Pancreas (tissue), 10 donors: ENCODE results near the gene DAAM2. TPM values are rescaled to one million over a fixed set of nuclear protein-coding genes. Genes with fewer than 3 reads are reported as not detected.
A peak's percentile ranks its signal among the peaks of the same experiment; 100 is the strongest.

Experiments
- ATAC-seq, 4 donors: fragments of 200-7000 bp; cut with Tn5 transposase; one replicate each; pipeline versions ENCODE4 v1.8.0 to v1.9.1; 2020; ENCODE audit warnings: mild to moderate bottlenecking in 4 of 4, moderate library complexity in 4 of 4
- DNase-seq, 6 donors: peaks; one replicate each; pipeline ENCODE4 v3.0.0-alpha.2; 2020
- FAIRE-seq: peaks from 2 replicates; lab custom pipeline; 2012; peaks lifted over from hg19 to GRCh38; lab: Jason Lieb, UNC
- H3K27ac ChIP-seq, 4 donors: fragments of 200-600 bp; sonication (generic); 1 replicate in 3 of 4; 2 replicates in 1 of 4; pipeline versions ENCODE4 v1.5.0 to v1.8.0; 2020
- H3K27me3 ChIP-seq, 4 donors: fragments of 200-600 bp; one replicate each; pipeline ENCODE4 v1.8.0; 2021
- H3K36me3 ChIP-seq, 3 donors: fragments of 200-600 bp; sonication (generic) in 1 of 3; one replicate each; pipeline versions ENCODE4 v1.5.0 to v1.8.0; 2020 to 2021
- H3K4me1 ChIP-seq, 3 donors: fragments of 200-600 bp; one replicate each; pipeline ENCODE4 v1.8.0; 2021
- H3K4me3 ChIP-seq, 4 donors: fragments of 200-600 bp; sonication (generic) in 2 of 4; one replicate each; pipeline versions ENCODE4 v1.5.0 to v1.8.0; 2020 to 2021
- H3K9me3 ChIP-seq, 4 donors: fragments of 200-600 bp; one replicate each; pipeline ENCODE4 v1.8.0; 2021
- WGBS, 2 donors: extraction: QIAGEN DNeasy Blood & Tissue Kit; methylation state at CpG; one replicate each; pipeline ENCODE4 v1.1.7; 2013; 5-methylcytosine and 5-hydroxymethylcytosine counted together
- intact Hi-C, 3 donors: fragments of 100-400 bp; cut with DNase I; formaldehyde crosslinking; loops; one replicate each; pipeline versions ENCODE4 v1.11.1 to v1.14.2; 2022
- polyA plus RNA-seq, 2 donors: library from polyadenylated mRNA; stranded (reverse); fragments of 200-250 nt; gene quantifications; one replicate each; pipeline ENCODE4 v1.2.3, GENCODE V29; 2013
- total RNA-seq, 6 donors: library from RNA; stranded (reverse); fragmentation: NEBNext Ultra II Directional in 4 of 6; extraction: Animal tissue kit (Norgen Biotek cat#: 25700) in 4 of 6; gene quantifications; one replicate each; pipeline versions ENCODE4 v1.2.1 to v1.2.4, GENCODE V29; 2021 to 2023
- TF ChIP-seq, protein P1 (sequence below), 4 donors: fragments of 200-600 bp; sonication (generic) in 3 of 4; IDR thresholded peaks; one replicate each; pipeline versions ENCODE4 v1.5.0 to v1.8.0; 2021; ENCODE audit warnings: antibody characterized with exemption in 4 of 4
- donor health status: healthy with polysubstance abuse.
- donor health status: DM: no; HTN: no; CAD: no; lungs with moderate emphysema.
- donor health status: DM: no; HTN: no; CAD: no.
- donor health status: control.
- donor health status: control.
- donor health status: Bipolar disorder and iron deficiency.
- donor health status: DM: yes; HTN: yes; CAD: no.
- donor health status: DM: no; HTN: no; CAD: no.
- donor health status: DM: no; HTN: no; CAD: no.
- donor health status: DM: yes; HTN: yes; CAD: no.

The DAAM2 gene
- total and polyA plus RNA-seq, 8 donors, result 4.0 to 10.5 (median 7.2) TPM

DNA sequence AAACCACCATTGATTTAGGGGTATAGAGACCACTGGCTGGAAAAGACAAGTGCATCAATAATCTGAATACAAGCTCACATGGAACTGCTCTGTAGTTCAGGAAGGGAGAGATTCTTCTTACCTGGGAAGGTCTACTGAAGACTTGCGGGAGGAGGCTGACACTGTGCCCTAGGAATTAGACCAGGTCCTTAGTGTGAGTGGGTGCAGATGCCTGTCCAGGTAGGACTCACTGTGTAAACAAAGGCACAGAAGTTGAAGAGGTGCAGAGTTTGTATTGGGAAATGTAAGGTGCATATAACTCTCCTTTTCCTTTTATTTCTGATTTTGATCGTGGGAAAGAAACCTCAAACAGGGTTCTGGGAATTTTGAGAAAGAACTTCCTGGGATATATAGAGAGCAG is 66.8 kb downstream of the DAAM2 start:
- no peak overlapping the region for H3K27ac ChIP-seq
- H3K27me3 ChIP-seq, result no peaks in the 10 kb centered on the region
- TF ChIP-seq, protein P1, sequence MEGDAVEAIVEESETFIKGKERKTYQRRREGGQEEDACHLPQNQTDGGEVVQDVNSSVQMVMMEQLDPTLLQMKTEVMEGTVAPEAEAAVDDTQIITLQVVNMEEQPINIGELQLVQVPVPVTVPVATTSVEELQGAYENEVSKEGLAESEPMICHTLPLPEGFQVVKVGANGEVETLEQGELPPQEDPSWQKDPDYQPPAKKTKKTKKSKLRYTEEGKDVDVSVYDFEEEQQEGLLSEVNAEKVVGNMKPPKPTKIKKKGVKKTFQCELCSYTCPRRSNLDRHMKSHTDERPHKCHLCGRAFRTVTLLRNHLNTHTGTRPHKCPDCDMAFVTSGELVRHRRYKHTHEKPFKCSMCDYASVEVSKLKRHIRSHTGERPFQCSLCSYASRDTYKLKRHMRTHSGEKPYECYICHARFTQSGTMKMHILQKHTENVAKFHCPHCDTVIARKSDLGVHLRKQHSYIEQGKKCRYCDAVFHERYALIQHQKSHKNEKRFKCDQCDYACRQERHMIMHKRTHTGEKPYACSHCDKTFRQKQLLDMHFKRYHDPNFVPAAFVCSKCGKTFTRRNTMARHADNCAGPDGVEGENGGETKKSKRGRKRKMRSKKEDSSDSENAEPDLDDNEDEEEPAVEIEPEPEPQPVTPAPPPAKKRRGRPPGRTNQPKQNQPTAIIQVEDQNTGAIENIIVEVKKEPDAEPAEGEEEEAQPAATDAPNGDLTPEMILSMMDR (IDR thresholded peaks at IDR 0.05), result no peak
- 92 to 96% methylated on average over 2 of the region's 2 CpGs for WGBS, 2 donors
- no peak overlapping the region for H3K4me3 ChIP-seq
- no peaks in the 10 kb centered on the region for H3K4me1 ChIP-seq
- FAIRE-seq, result no peak
- intact Hi-C loops, result no loop called here
- H3K36me3 ChIP-seq, result no peaks in the 10 kb centered on the region
- H3K9me3 ChIP-seq, result no peaks in the 10 kb centered on the region
- DNase-seq, result no peak
- ATAC-seq, result no peak

DNA sequence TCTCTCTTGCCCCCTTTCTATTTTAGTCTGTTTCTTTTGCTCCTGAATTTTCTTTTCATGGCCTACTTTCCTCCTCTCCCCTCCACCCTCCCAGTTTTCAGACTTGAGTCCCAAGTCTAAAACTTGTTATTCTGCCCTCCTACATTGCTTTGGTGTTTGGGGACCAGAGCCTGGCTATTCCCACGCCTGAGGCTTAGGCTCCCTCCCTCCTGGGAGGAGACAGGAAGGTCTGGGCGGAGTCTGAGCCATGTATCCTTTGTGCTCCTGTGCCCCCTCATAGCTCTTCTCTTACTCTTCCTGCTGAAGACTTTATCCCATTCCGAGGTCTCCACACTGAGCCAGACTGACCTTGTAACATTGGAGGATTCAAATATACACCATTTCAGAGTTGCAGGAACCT is 69.5 kb downstream of the DAAM2 start:
- intact Hi-C loops, result no loop called here
- Histone ChIP-seq H3K4me1 (no peaks in the 10 kb centered on the region), H3K27ac (no peak overlapping the region), H3K27me3 (no peaks in the 10 kb centered on the region), H3K36me3 (no peaks in the 10 kb centered on the region), H3K9me3 (no peaks in the 10 kb centered on the region), H3K4me3 (no peak overlapping the region)
- 79 to 88% methylated on average over 3 of the region's 3 CpGs for WGBS, 2 donors
- ATAC-seq, result no peak
- no peak for FAIRE-seq
- TF ChIP-seq, protein P1 (IDR thresholded peaks at IDR 0.05), result no peak
- DNase-seq, result no peak

GRCh38 chr6:39865011-39865888 is 73.1 kb downstream of the DAAM2 start:
- intact Hi-C loops, result no loop called here
- no peak overlapping the region for H3K27ac ChIP-seq

GRCh38 chr6:39867592-39867991 is 75.4 kb downstream of the DAAM2 start:
- 90 to 92% methylated on average over 6 of the region's 6 CpGs for WGBS, 2 donors
- no peak overlapping the region for H3K4me3 ChIP-seq
- intact Hi-C loops, result no loop called here
- no peaks in the 10 kb centered on the region for H3K4me1 ChIP-seq
- FAIRE-seq (no peak), ATAC-seq (no peak), DNase-seq (no peak)
- H3K9me3 ChIP-seq, result no peaks in the 10 kb centered on the region
- no peaks in the 10 kb centered on the region for H3K36me3 ChIP-seq
- no peaks in the 10 kb centered on the region for H3K27me3 ChIP-seq
- H3K27ac ChIP-seq, result no peak overlapping the region
- TF ChIP-seq, protein P1 (IDR thresholded peaks at IDR 0.05), result no peak

More at GRCh38 chr6:39865011-39865888, 73.1 kb downstream of the DAAM2 start:
- FAIRE-seq (no peak), DNase-seq (peak in 5 of 6 donors; percentile 38 to 84 (median 65)), ATAC-seq (peak; percentile 50 to 81 (median 64))
- H3K4me1 ChIP-seq, result no peaks in the 10 kb centered on the region
- H3K27me3 ChIP-seq, result no peaks in the 10 kb centered on the region
- no peaks in the 10 kb centered on the region for H3K9me3 ChIP-seq
- no peaks in the 10 kb centered on the region for H3K36me3 ChIP-seq
- H3K4me3 ChIP-seq, result no peak overlapping the region
- TF ChIP-seq, protein P1 (IDR thresholded peaks at IDR 0.05), result peak; percentile 39 to 79 (median 67)
- WGBS, 2 donors, result 66 to 69% methylated on average over 15 of the region's 15 CpGs

- WGBS, 2 donors, result 95 to 97% methylated on average over 3 of the region's 3 CpGs
- intact Hi-C loops, result no loop called here
- no peaks in the 10 kb centered on the region for H3K36me3 ChIP-seq
These were observed 78.8 kb downstream of the DAAM2 start for GRCh38 chr6:39870950-39871349.

More at GRCh38 chr6:39870950-39871349, 78.8 kb downstream of the DAAM2 start:
- Histone ChIP-seq H3K4me1 (no peaks in the 10 kb centered on the region), H3K9me3 (no peaks in the 10 kb centered on the region), H3K4me3 (no peak overlapping the region), H3K27ac (no peak overlapping the region), H3K27me3 (no peaks in the 10 kb centered on the region)
- no peak for ATAC-seq
- FAIRE-seq, result no peak
- DNase-seq, result no peak
- TF ChIP-seq, protein P1 (IDR thresholded peaks at IDR 0.05), result no peak
